Loucy (cell line): Measurements from ENCODE around the gene GGA1.

Source experiments
- H2AFZ ChIP-seq: fragments of 200-600 bp; sonication (generic); 2 replicates; pipeline ENCODE4 v1.6.0; 2016; ENCODE audit warnings: antibody characterized with exemption, mild to moderate bottlenecking, low read length, moderate library complexity
- H3F3A ChIP-seq: fragments of 200-600 bp; 2 replicates; pipeline ENCODE4 v1.6.0; 2016; ENCODE audit warnings: antibody characterized with exemption, low read depth, mild to moderate bottlenecking
- H3K27me3 ChIP-seq: fragments of 200-600 bp; sonication (generic); 2 replicates; pipeline ENCODE4 v1.6.1; 2014; ENCODE audit warnings: low read length, mild to moderate bottlenecking; ENCODE audit not compliant: insufficient read depth, poor library complexity, severe bottlenecking
- H3K36me3 ChIP-seq: fragments of 200-600 bp; sonication (generic); 2 replicates; pipeline ENCODE4 v1.6.1; 2016; ENCODE audit warnings: low read length; ENCODE audit not compliant: insufficient read depth
- H3K4me1 ChIP-seq: fragments of 200-600 bp; sonication (generic); 2 replicates; pipeline ENCODE4 v1.5.1; 2014; ENCODE audit warnings: low read length, mild to moderate bottlenecking; ENCODE audit not compliant: insufficient read depth, poor library complexity, severe bottlenecking
- H3K4me2 ChIP-seq: fragments of 200-600 bp; sonication (generic); 2 replicates; pipeline ENCODE4 v1.6.0; 2014; ENCODE audit warnings: antibody characterized with exemption, low read length, low read depth, mild to moderate bottlenecking; ENCODE audit not compliant: poor library complexity, severe bottlenecking
- H3K4me3 ChIP-seq: fragments of 200-600 bp; sonication (generic); 2 replicates; pipeline ENCODE4 v1.5.1; 2014; ENCODE audit warnings: low read length, mild to moderate bottlenecking, mixed read lengths; ENCODE audit not compliant: poor library complexity, severe bottlenecking
- H3K79me2 ChIP-seq: fragments of 200-600 bp; sonication (generic); 2 replicates; pipeline ENCODE4 v1.6.1; 2014; ENCODE audit warnings: low read length; ENCODE audit not compliant: insufficient read depth
- H3K9ac ChIP-seq: fragments of 200-600 bp; sonication (generic); 2 replicates; pipeline ENCODE4 v1.6.0; 2014; ENCODE audit warnings: mild to moderate bottlenecking, low read depth, low read length, moderate library complexity; ENCODE audit not compliant: poor library complexity, severe bottlenecking
- H3K9me2 ChIP-seq: fragments of 200-600 bp; sonication (generic); replicated peaks from 2 replicates; pipeline ENCODE4 v1.6.1; 2016; ENCODE audit warnings: low read depth, low read length, mixed read lengths
- H3K9me3 ChIP-seq: fragments of 200-600 bp; sonication (generic); 2 replicates; pipeline ENCODE4 v1.6.1; 2014; ENCODE audit warnings: mild to moderate bottlenecking, antibody characterized with exemption, low read length, low read depth; ENCODE audit not compliant: insufficient read depth
- H4K20me1 ChIP-seq: fragments of 200-600 bp; sonication (generic); 2 replicates; pipeline ENCODE4 v1.6.0; 2014; ENCODE audit warnings: antibody characterized with exemption, low read length, mild to moderate bottlenecking; ENCODE audit not compliant: insufficient read depth, poor library complexity, severe bottlenecking
- EZH2phosphoT487 ChIP-seq: fragments of 200-600 bp; IDR thresholded peaks from 2 replicates; pipeline ENCODE4 v1.6.1; 2018; ENCODE audit warnings: antibody characterized with exemption, mild to moderate bottlenecking, moderate library complexity, borderline replicate concordance
- TF ChIP-seq, protein P1 (sequence below): fragments of 200-600 bp; sonication (generic); conservative IDR thresholded peaks from 2 replicates; pipeline ENCODE4 v1.5.1; 2014; ENCODE audit warnings: mild to moderate bottlenecking, antibody characterized with exemption, low read length

The GGA1 gene

DNA sequence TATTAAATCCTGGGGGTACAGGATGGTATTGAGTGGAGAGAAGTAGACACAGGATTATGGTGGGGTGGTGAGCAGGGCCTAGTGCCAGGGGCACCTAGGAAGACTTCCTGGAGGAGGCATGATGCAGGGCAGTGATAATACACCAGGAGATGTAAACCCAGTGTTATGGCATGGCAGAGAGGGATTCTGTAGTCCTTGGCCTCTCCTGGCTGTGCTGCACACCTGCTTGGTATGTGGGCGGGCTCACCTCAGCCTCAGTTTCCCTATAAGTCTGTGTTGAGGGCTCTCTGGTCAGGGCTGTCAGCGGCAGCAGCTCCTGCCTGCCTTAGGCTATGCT lies 52.0 kb downstream of the GGA1 start:
- H3K27me3 ChIP-seq: no peaks in the 10 kb centered on the region
- TF ChIP-seq, protein P1, sequence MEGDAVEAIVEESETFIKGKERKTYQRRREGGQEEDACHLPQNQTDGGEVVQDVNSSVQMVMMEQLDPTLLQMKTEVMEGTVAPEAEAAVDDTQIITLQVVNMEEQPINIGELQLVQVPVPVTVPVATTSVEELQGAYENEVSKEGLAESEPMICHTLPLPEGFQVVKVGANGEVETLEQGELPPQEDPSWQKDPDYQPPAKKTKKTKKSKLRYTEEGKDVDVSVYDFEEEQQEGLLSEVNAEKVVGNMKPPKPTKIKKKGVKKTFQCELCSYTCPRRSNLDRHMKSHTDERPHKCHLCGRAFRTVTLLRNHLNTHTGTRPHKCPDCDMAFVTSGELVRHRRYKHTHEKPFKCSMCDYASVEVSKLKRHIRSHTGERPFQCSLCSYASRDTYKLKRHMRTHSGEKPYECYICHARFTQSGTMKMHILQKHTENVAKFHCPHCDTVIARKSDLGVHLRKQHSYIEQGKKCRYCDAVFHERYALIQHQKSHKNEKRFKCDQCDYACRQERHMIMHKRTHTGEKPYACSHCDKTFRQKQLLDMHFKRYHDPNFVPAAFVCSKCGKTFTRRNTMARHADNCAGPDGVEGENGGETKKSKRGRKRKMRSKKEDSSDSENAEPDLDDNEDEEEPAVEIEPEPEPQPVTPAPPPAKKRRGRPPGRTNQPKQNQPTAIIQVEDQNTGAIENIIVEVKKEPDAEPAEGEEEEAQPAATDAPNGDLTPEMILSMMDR: no peak
- no peak for TF ChIP-seq EZH2phosphoT487
- H3K9me2 ChIP-seq: no peaks in the 10 kb centered on the region
- peaks cover 41% of the 10 kb centered on the region for H3K4me1 ChIP-seq
- no peak overlapping the region for H2AFZ ChIP-seq
- H3K9ac ChIP-seq: peak overlapping the region; percentile 78
- H4K20me1 ChIP-seq: peaks cover 54% of the 10 kb centered on the region
- peaks cover 71% of the 10 kb centered on the region for H3K79me2 ChIP-seq
- no peaks in the 10 kb centered on the region for H3K9me3 ChIP-seq
- peak overlapping the region; percentile 93 for H3K4me2 ChIP-seq
- H3K36me3 ChIP-seq: peaks cover 9% of the 10 kb centered on the region; the same call in 1 of the 2 replicates
- no peaks in the 10 kb centered on the region for H3F3A ChIP-seq
- H3K4me3 ChIP-seq: peak overlapping the region; percentile 73

DNA sequence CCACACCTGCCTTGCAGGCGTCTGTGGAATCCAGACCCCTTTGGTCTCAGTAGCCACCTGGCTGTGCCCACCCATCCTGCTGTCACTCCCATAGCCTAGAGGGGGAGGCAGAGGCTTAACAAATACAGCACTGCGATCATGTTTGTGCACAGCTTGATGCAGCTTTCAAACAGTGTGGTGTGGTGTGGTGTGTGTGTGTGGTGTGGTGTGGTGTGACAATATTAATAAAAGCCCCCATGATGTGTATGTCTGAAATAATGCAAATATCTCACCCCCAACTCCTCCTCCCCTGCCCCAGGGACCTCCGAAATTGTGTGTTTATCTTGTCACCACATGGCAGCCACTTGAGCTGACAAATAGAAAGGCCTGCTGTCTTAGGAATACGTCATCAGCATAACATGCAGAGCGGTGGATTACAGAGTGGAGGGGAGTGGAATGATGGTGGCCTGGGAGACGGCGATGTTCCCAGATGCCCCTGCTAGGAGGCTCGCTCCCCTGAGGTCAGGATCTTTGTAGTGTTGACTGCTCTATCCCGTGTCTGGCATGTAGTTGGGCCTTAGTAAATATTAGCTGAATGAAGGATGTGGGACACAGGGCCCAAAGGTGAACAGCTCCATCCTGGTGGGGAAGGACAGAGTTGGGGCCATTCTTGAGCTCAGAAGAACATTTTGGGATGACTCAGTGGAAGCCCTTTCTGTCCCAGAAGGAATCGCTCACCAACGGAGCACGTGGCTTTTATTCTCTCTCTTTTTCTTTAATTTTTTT lies 52.7 kb downstream of the GGA1 start:
- Histone ChIP-seq H3K9me2 (no peaks in the 10 kb centered on the region), H3K79me2 (peaks cover 78% of the 10 kb centered on the region), H4K20me1 (peaks cover 60% of the 10 kb centered on the region), H3K4me3 (peak overlapping the region; percentile 73), H3K4me1 (peaks cover 41% of the 10 kb centered on the region), H3K36me3 (peaks cover 16% of the 10 kb centered on the region; the same call in 1 of the 2 replicates), H2AFZ (no peak overlapping the region), H3K9ac (peak overlapping the region; percentile 78), H3F3A (no peaks in the 10 kb centered on the region), H3K4me2 (peak overlapping the region; percentile 93), H3K9me3 (no peaks in the 10 kb centered on the region), H3K27me3 (no peaks in the 10 kb centered on the region)
- TF ChIP-seq, protein P1: peak; percentile 84
- TF ChIP-seq EZH2phosphoT487: no peak

DNA sequence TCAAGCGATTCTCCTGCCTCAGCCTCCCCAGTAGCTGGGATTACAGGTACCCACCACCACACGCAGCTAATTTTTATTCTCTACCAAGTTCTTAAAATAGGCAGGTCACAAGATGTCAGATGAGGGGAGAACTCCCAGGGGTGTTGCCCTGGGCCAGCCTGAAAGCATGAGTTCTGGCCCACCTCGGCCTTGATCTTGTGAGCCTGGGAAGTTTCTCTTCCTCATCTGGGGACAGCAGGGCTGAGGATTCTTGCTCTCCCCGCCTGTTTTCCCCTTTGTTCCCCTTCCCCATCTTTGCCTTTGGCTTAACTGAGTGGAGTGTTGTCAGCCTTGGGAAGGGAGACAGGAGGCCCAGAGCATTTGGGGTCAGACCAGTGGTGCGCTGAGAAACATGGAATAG lies 53.4 kb downstream of the GGA1 start:
- peaks cover 84% of the 10 kb centered on the region for H3K79me2 ChIP-seq
- peak overlapping the region; percentile 73 for H3K4me3 ChIP-seq
- peak overlapping the region; percentile 93 for H3K4me2 ChIP-seq
- H3K9me3 ChIP-seq: no peaks in the 10 kb centered on the region
- TF ChIP-seq, protein P1: no peak
- no peak for TF ChIP-seq EZH2phosphoT487
- H3K36me3 ChIP-seq: peaks cover 22% of the 10 kb centered on the region; the same call in 1 of the 2 replicates
- no peaks in the 10 kb centered on the region for H3K9me2 ChIP-seq
- H3F3A ChIP-seq: no peaks in the 10 kb centered on the region
- no peaks in the 10 kb centered on the region for H3K27me3 ChIP-seq
- peaks cover 41% of the 10 kb centered on the region for H3K4me1 ChIP-seq
- peak overlapping the region; percentile 78 for H3K9ac ChIP-seq
- H4K20me1 ChIP-seq: peaks cover 64% of the 10 kb centered on the region
- no peak overlapping the region for H2AFZ ChIP-seq
